ENCODE results near the gene WASF3.
A peak's percentile ranks its signal among the peaks of the same experiment; 100 is the strongest.

- peak; percentile 100 for TF ChIP-seq CTCF (conservative IDR thresholded peaks at IDR 0.05)
- TF ChIP-seq ZFX (IDR thresholded peaks at IDR 0.05) = no peak
Observed at GRCh38 chr13:26698392-26699196, 141.1 kb downstream of the WASF3 start.
